WTC11 (cell line): ENCODE data around the gene ACYP1.

Source experiments
- ARID4B ChIP-seq: sonication (generic); formaldehyde crosslinking; IDR thresholded peaks from 2 replicates; pipeline ENCODE4 v1.8.0; 2023; ENCODE audit warnings: missing genetic modification reagents, mild to moderate bottlenecking, borderline replicate concordance
- ATF3 ChIP-seq: sonication (generic); formaldehyde crosslinking; conservative IDR thresholded peaks from 2 replicates; pipeline ENCODE4 v1.8.1; 2022; ENCODE audit warnings: mild to moderate bottlenecking, missing genetic modification reagents
- CTCF ChIP-seq: fragments of 200-600 bp; IDR thresholded peaks from 2 replicates; pipeline ENCODE4 v1.8.0; 2022; ENCODE audit warnings: antibody characterized with exemption
- FOXK1 ChIP-seq: sonication (generic); formaldehyde crosslinking; IDR thresholded peaks from 2 replicates; pipeline ENCODE4 v1.8.0; 2022; ENCODE audit warnings: mild to moderate bottlenecking, moderate library complexity, missing genetic modification reagents
- FOXP4 ChIP-seq: sonication (generic); formaldehyde crosslinking; IDR thresholded peaks from 2 replicates; pipeline ENCODE4 v1.8.0; 2022; ENCODE audit warnings: mild to moderate bottlenecking, missing genetic modification reagents
- MXD4 ChIP-seq: fragments of 250-450 bp; sonication (Bioruptor Pico); IDR thresholded peaks from 2 replicates; pipeline ENCODE4 v1.8.0; 2021; ENCODE audit warnings: mild to moderate bottlenecking, moderate library complexity, borderline replicate concordance
- SP1 ChIP-seq: sonication (generic); formaldehyde crosslinking; conservative IDR thresholded peaks from 2 replicates; pipeline ENCODE4 v1.8.1; 2022; ENCODE audit warnings: missing genetic modification reagents
- USF2 ChIP-seq: sonication (generic); formaldehyde crosslinking; IDR thresholded peaks from 2 replicates; pipeline ENCODE4 v1.8.1; 2023; ENCODE audit warnings: mild to moderate bottlenecking, missing genetic modification reagents, moderate library complexity
- ZNF263 ChIP-seq: sonication (generic); formaldehyde crosslinking; IDR thresholded peaks from 2 replicates; pipeline ENCODE4 v1.8.1; 2022; ENCODE audit warnings: low read depth, mild to moderate bottlenecking, moderate library complexity, missing genetic modification reagents
- ZNF425 ChIP-seq: fragments of 250-450 bp; sonication (Bioruptor Pico); conservative IDR thresholded peaks from 2 replicates; pipeline ENCODE4 v1.9.0; 2021; ENCODE audit warnings: mild to moderate bottlenecking
- ZNF512 ChIP-seq: sonication (generic); formaldehyde crosslinking; IDR thresholded peaks from 2 replicates; pipeline ENCODE4 v1.8.1; 2022; ENCODE audit warnings: missing genetic modification reagents, borderline replicate concordance

GRCh38 chr14:75069121-75069810, 5.4 kb upstream of the ACYP1 start, which contains the start of gene ZC2HC1C:
- TF ChIP-seq CTCF, result no peak
- TF ChIP-seq FOXK1 (CRISPR knock-in tag), result no peak; the same call in 1 of the 2 replicates
- TF ChIP-seq ARID4B (CRISPR knock-in tag), result peak; percentile 74; the same call in 1 of the 2 replicates
- TF ChIP-seq USF2 (CRISPR knock-in tag), result peak; percentile 60
- TF ChIP-seq FOXP4 (CRISPR knock-in tag), result peak; percentile 44; the same call in 1 of the 2 replicates
- no peak for TF ChIP-seq ZNF263 (CRISPR knock-in tag)
- TF ChIP-seq ZNF425 (CRISPR knock-in tag), result no peak
- 0 out of 2 replicates have a peak, but pooled peaks have one; percentile 33 for TF ChIP-seq ZNF512 (CRISPR knock-in tag)
- no peak for TF ChIP-seq MXD4 (CRISPR knock-in tag)
- TF ChIP-seq SP1 (CRISPR knock-in tag), result peak; percentile 71
- no peak for TF ChIP-seq ATF3 (CRISPR knock-in tag)
